NCI-H146 (cell line): ENCODE results near the gene RNLS.

Source experiments
- DNase-seq: peaks from one replicate; lab custom pipeline; 2025; lab: John Stamatoyannopoulos, UW

RNLS gene

GRCh38 chr10:88428442-88428841 lies 154.7 kb downstream of the RNLS start:
- DNase-seq, result peak; percentile 79

- no peak for DNase-seq
Observed at GRCh38 chr10:88427024-88427423, 156.1 kb downstream of the RNLS start.

GRCh38 chr10:88424881-88425280 lies 158.2 kb downstream of the RNLS start:
- DNase-seq, result no peak

GRCh38 chr10:88423732-88424131 lies 159.4 kb downstream of the RNLS start:
- DNase-seq, result no peak

GRCh38 chr10:88421590-88421989 lies 161.5 kb downstream of the RNLS start:
- DNase-seq, result no peak

- no peak for DNase-seq
Observed at GRCh38 chr10:88418871-88419270, 164.2 kb downstream of the RNLS start.

- no peak for DNase-seq
Observed at GRCh38 chr10:88417387-88418030, 165.6 kb downstream of the RNLS start.

- DNase-seq, result no peak
Observed at GRCh38 chr10:88416801-88417200, 166.3 kb downstream of the RNLS start.

- no peak for DNase-seq
Observed at GRCh38 chr10:88415533-88416130, 167.5 kb downstream of the RNLS start.

- DNase-seq, result no peak
Observed at GRCh38 chr10:88413412-88413811, 169.7 kb downstream of the RNLS start.

GRCh38 chr10:88411772-88412349 lies 171.3 kb downstream of the RNLS start:
- no peak for DNase-seq

- DNase-seq, result no peak
Observed at GRCh38 chr10:88409824-88410223, 173.3 kb downstream of the RNLS start.

- no peak for DNase-seq
Observed at GRCh38 chr10:88409236-88409635, 173.9 kb downstream of the RNLS start.

GRCh38 chr10:88408096-88408495 lies 175.0 kb downstream of the RNLS start:
- DNase-seq, result no peak

GRCh38 chr10:88404133-88404532 lies 179.0 kb downstream of the RNLS start:
- DNase-seq, result no peak

- DNase-seq, result no peak
Observed at GRCh38 chr10:88401671-88402347, 181.3 kb downstream of the RNLS start.

- DNase-seq, result no peak
Observed at GRCh38 chr10:88399240-88399639, 183.9 kb downstream of the RNLS start.

GRCh38 chr10:88395677-88396076 lies 187.4 kb downstream of the RNLS start:
- DNase-seq, result no peak

- no peak for DNase-seq
Observed at GRCh38 chr10:88392222-88392621, 190.9 kb downstream of the RNLS start.

- no peak for DNase-seq
Observed at GRCh38 chr10:88390041-88390440, 193.1 kb downstream of the RNLS start.

GRCh38 chr10:88389456-88389855 lies 193.7 kb downstream of the RNLS start:
- peak; percentile 12 for DNase-seq

- no peak for DNase-seq
Observed at GRCh38 chr10:88388324-88388723, 194.8 kb downstream of the RNLS start.
